HG02870 (cell line): ENCODE data around the gene SNCA.

Source experiments
- ATAC-seq: cut with Tn5 transposase; IDR thresholded peaks from one replicate; pipeline ENCODE4 v1.9.1; 2021; ENCODE audit warnings: mild to moderate bottlenecking, moderate library complexity; ENCODE audit not compliant: unreplicated experiment

Gene SNCA

DNA sequence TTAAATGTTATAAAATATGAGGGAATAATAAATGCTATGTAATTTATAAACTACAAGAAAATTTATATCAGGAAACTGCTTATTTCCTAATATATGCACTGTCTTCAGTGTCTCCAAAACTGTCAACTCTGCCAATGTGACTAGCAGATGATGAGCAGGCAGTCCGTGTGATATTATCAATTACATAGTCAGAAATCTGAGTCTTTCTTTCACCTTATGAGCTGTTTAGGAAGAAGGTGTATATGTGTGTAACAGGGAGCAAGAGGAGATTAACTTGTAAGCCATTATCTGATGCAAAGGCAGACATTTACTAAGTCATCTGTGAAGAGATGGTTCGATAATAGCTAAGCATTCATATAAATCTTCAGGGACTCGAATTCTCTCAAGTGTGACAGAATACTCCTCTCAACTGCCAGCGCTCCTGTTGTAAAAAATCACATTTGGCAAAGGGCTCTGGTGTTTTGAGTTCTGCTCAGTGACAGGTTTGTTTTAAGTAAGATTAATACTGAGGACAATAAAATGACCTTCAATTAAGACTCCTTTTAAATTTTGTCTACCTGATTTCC lies 79.7 kb downstream of the SNCA start:
- no peak for ATAC-seq

DNA sequence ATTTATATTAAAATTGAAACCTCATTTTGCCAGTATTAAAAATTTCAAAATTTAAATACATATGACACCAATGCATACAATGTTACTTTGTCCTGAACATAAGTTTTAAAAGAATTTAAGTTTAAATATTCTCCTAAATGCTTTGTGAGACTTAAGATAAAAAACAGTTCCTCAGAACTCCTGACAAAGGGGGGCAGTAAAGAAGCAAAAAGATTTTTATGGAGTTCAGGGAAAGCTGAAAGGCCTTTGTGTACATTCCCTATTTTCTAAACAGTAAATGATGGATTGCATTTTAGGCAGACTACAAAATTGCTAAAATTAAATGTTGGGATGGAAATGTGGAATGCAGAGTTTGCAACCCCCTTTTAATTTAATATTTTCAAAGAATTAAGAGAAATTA lies 81.7 kb downstream of the SNCA start:
- ATAC-seq, result no peak

DNA sequence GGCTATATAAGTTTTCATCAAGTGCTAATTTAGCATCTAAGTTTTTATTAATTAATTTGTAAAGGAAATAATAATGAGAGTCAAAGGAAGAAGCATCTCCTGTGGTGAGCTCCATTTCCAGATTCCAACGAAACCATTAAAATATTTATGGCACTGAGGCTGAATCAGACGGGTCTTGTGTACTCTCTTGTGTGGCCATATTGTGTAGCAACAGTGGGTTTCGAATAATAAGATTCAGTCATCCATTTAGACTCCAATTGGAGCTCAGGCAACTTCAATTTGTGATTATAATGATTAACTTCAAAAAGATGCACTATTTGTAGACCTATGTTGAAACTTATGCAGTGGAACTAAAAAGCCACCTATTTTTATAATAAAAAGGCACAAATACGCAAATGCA lies 82.4 kb downstream of the SNCA start:
- ATAC-seq, result no peak

DNA sequence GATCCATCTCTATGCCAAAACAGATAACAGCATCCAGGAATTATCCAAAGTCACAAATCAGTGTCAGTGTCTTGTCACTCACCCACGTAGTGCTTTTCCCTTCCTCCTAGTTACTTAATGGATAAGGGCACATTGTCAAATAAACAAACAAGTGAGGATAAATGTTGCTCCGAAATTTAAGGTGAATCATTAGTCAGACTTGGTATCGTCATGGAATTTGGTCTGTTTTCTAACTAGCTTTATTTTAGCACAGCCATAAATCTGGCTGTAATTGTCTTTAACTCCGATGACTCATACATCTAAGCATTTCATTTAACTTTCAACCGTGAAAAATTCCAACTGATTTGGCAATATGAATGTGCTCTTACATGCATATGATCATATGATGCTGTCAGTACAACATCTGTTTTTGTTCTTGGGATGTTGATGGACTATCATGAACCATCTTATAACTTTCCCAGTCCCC lies 83.3 kb downstream of the SNCA start:
- ATAC-seq, result no peak

DNA sequence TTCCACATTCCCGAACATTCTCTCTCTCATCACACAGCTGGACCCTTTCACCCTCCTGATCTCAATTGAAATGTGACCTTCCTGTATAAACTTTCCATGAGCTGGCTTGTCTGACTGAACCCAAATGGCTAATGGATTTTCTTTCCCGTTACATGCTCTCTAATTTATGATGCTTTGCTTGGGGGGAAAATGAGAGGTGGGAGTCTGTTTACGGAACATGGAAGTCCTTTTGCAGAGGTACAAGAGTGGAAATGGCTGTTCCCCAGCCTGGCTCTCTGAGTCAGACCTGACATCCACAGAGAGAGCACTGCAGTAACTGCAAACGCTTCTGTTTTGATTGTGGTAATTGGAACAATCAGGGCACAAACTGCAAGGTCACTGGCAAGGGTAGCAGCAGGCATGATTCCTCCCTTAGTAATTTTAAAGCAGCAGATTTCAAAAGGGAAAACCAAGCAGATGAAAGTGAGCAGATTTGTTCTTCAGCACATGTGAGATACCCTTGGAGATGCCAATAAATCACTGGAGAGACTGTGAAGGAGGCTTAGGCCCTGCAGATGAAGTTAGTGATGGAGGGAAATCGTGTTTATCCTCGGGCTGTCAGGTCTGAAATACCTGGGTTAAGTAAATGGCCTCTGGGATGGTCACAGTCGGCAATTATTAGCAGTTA lies 83.9 kb downstream of the SNCA start:
- no peak for ATAC-seq

DNA sequence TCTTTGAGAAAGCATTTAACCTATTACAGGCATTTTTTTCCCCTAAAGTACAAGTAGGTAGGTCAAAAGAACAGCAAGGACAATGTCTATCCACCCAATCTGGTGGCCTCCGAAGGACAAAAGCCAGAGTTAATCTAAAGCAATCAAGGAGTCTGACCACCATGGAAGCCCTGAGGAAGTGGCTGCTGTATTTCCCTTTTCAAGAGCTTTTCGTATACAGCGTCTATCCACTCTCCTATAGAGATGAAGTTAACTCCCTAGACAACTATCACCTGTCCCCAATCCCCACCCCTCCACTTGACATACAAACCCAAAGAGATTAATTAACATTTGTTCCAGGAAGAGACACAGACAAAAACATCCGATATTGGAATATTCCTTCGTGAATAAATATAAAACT lies 85.5 kb downstream of the SNCA start:
- no peak for ATAC-seq

DNA sequence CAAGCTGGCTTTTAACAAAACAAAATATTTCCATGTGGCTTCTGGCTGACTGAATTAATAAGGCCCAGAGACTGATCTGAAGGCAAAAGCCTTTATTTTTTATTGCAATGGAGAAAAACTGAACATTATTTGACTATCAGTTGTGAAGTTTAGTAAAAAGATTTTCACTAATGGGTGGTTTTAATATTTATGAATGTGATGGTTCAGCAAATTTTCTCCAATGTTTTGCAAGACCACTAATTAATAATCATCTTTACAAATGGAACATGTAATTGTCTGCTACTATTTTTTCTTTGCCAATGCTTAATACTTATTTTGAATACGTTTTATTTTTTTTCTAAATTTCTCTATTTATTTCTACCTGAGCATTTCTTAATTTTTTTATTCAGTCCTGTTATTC lies 90.6 kb downstream of the SNCA start:
- no peak for ATAC-seq

DNA sequence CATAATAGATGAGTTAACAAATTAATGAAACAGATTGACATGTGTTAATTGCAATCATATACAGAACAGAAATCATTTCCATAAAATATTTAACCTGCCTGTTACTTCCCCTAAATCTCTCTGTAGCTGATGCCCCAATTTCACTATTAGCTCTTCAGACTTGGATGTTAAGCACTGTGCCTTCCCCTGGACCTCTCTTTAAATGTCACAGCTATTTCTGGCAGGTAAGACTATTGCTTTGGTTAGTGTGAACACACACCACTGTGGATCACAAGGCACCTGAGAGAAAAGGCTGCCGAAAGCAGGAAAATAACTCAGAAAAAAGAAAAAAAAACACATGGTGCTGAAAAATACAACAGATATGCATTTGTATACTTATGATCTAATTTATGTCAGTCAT lies 91.3 kb downstream of the SNCA start:
- no peak for ATAC-seq

DNA sequence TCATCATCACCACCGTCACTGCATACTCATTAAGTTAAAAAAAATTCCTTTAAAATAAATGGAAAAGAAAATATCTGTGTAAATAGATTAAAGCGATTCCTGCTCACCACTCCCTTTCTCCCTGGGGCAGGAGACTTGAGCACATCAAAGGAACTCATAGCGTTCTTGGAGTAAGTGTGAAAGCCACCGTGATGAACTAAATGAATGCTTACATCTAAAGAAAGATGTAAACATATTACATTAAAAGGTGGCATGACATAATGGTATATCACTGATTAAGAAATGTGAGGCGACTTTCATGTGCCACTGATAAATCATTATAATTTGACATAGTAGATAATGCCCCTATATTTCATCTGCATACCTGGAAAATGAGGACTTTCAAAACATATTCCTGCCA lies 92.0 kb downstream of the SNCA start:
- ATAC-seq, result no peak

DNA sequence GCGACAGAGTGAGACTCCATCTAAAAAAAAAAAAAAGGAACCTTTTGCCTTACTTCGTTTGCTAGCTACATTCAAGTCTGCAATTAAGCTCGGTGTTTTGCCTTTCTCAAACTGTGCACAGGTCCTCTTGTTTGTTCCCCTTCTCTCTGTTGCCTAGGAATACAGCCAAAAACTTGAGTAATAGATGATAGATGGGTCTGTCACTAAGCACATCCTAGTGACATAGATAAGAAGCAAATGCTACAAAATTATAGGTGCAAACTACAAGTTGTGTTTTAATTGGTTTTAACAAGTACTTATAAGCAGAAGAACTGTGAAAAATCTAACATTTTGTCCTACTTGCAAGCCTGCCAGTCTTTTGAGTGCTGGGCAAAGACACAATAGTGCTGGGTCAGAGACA lies 95.2 kb downstream of the SNCA start:
- no peak for ATAC-seq

DNA sequence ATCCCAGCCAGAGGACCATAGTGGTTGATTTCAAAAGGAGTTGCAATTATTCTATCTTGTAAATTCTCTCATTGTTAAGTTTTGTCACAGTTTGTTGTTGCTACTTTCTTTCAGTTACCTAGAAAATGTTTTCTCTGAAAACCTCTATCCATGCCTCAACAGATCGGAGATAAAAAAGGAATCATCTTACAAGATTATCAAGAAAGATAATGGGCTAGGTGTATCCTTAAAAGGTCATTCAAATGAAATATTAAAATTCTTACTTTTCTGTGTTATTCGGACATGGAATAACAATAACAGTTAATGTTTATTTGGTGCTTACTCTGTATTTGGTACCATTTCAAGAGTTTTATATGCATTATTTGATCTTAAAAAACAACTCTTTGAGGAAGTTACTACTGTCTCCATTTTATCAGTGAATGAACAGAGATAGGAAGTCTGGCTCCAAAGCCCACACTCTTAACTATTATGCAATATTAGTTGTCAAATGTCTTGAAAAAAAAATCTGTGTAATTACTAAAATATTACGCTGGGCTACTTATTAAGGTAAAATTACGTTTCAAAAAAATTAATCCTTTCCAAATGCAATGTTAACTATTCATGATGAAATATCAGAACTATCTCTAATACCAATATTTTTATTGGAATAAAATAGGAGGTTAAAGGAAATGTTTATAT lies 97.5 kb downstream of the SNCA start:
- no peak for ATAC-seq

DNA sequence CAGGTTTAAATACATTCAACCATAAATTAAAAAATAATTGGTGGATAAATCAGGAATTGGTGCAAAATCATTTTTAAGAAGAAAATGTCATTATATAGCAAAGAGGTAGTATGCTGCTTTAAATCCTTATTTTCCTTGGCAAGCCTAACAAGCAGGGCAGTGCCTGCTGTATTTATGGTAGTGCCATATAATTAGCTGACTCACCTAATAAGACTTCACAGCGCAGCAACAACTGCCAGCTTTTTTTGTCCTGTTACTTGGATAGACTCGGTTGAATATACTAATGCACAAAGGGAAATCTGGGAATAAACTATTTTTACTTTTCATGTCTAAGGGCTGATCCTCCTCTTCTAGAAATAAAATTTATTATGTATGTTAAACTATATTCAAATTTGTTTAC lies 99.1 kb downstream of the SNCA start:
- no peak for ATAC-seq

DNA sequence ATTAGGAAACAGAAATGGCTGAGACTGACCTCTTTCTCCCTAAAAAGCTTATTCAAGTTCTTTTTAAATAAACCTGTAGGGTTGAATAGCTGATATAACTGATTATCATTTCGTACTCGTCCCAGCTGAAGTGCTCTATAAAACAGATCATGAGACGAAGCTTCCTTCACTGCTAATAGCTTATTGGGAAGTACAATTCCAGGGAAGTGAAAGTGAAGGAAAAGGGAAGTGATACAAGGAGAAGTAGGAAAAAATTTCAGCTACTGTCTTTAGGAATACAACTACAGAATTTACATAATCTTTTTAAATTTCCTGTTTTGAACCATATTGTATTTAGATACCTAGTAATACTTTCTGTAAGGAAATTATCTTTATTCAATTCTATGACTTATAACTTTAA lies 103.0 kb downstream of the SNCA start:
- no peak for ATAC-seq

DNA sequence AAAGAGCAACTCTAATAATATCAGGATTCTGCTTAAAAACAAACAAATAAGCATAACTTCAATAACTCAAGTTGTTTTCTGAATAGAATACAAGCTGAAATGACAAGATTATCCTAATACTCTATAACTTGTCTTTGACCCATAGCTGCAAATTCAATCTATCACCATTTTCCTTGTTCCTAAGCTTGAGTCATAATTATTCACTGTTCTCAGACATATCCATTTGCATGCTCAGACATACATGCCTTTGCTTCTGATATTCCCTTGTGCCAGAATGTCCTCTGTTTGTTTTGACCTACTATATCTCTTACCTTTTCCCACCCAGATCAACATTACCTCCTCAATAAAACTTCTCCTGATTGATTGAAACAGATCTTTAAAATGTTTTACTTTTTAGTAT lies 109.7 kb downstream of the SNCA start:
- no peak for ATAC-seq

DNA sequence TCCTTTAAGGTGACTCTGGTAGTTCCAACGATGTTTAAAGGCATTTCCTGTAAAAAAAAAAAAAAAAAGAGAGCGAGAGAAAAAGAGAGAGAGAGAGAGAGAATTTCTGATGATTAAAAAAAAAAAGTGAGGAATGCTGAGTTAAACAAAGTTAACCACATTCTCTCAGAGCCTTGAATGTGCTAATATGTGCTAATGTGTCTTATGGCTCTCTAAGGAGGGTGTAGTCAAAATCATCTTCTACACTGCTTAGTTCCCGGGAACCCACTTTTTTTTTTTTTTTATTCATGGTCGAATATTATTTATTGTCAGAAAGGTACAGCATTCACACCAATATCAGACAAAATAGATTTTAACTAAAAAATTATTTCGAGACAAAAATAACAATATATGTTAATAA lies 111.7 kb downstream of the SNCA start:
- no peak for ATAC-seq

DNA sequence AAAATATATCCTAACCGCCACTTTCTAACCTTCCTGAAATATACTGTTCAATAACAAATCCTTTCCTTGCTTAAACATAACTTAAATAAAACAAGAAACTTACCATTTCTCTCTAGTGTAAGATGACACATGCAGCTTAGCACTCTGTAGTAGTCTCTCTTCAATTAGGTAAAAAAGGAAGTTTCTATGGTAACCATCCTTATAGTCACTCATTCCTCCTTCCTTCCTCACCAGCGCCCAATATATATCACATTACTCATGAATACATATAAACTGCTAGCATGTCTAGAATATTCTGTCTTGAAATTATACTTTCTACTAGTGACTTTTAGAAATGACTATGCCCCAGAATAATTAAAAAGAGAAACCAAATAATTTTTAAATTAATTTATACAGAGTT lies 112.2 kb downstream of the SNCA start:
- ATAC-seq, result no peak

DNA sequence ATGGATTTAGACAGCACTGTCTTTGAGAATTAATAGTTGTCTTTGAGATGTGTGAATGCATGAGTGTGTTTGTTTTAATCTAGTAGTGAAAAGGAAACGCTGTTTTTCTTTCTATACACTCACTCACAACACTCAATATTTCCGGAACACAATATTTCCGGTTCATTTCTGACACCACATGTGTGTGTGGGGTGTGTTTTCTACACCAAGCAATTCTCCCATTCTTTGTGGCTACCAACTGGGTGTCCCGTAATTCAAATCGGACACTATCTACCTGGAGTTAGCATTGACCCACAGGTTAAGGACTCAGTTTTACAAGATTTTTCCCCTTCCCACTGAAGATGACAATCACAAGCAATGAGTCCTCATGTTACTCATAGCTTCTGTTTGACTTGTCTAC lies 113.9 kb downstream of the SNCA start:
- ATAC-seq, result no peak

DNA sequence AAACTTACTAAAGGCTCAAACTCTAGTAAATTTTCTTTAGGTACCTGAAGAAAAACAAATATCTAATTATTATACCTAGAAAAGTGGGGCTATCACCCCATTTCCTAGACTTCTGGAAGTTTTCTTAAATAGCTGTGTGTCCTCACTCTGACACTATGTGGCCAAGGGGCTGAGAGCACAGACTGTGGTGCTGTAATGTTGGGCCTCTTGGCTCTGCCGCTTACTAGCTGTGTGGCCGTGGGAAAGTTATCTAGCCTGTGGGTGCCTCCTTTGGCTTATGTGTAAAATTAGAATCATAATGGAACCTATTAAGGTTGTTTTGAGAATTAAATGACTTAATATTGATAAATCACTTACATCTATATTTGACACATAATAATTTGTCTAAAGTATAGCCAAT lies 114.4 kb downstream of the SNCA start:
- no peak for ATAC-seq

DNA sequence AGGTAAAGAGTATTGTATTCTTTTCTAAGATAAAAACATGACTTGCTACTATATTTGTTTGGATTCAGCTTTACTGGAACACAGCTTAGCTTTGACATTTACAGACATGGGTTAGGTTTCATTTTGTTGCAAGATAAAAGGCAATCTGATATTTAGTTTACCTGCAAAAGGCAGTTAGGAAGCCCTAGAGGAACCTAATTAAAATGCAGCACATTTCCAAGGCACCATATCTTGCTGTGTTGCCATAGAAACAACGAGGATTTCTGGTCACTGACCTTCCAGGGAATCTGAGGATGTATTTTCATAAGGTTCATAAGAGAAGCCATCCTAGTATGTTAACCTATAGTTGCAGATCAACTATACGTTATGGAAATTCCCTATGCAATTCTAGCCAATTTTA lies 116.0 kb downstream of the SNCA start:
- no peak for ATAC-seq

DNA sequence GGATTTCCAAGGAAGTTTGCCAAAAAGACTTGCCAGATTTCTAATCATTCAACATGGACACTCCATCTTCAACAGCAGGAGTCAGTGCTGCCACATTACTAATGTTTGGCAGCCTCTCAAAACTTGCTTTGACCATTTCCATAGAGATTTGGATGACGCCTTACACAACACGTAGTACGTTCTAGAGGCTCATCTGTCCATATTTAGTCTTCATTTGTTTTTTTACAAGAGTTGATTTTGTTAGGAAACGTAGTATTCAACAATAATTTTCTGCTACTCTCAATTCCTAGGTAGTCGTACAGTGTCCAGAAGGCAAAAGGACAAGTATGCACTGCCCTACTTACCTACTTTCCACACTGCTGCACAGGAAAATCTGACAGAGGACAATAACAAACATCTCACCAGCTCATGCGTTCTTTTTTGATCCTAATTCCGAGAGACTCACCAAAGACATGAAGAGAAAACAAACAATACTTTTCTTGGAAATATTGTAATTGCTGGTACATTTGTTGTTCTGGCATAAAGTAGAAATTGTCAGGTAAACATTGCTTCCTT lies 117.3 kb downstream of the SNCA start:
- ATAC-seq, result no peak

DNA sequence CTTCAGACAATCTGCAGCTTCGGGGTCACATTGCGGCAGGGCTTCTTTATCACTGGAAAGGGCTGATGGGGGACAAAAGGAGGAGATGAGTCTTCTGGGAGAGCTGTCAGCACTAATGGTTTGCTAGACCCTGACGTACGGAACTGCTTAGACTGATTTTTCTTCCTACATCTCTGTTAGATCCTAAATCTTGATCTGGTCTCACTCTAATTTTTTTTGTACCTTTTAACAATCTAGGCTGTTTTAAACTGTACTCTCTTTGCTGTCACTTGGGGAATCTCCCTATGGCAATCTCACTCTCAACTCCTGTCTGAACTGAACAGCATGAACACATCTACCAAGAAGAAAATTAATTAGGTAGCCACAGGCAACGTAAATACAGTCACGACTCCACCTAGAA lies 120.1 kb downstream of the SNCA start:
- no peak for ATAC-seq

DNA sequence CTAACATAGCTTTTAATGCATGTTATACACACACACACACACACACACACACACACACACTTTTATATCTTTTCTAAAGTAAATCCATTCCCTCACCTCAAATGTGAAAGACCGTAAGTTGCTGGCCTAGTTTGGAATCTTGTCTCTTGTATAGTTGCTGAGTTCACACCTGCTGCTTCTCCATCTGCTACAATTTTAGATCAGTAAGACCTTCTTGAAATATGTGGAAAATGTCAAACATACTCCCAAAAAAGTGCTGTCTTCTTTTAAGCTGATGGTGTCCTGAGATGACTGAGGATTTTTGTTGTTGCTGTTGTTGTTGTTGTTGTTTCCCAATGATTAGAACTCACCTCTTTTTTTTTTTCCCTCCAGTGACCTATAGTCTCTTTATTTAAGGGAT lies 121.3 kb downstream of the SNCA start:
- ATAC-seq, result no peak
